Measurements from ENCODE around the gene ST3GAL5.
"Not testable (repeated sequence)": the region's sequence is repeated elsewhere in the genome, so short reads cannot be mapped to it uniquely, and the experiment has no call there.

- TF ChIP-seq CTCF (IDR thresholded peaks at IDR 0.05; ENCODE audit: insufficient read depth, low read length); POLR2AphosphoS5 (IDR thresholded peaks at IDR 0.05; ENCODE audit: low read depth); REST (IDR thresholded peaks at IDR 0.05; ENCODE audit: insufficient replicate concordance, low read depth): not testable (repeated sequence)
Measured at GRCh38 chr2:85829394-85829793, 59.4 kb downstream of the ST3GAL5 start.

All from HL-60 (cell line).